SK-N-MC (cell line): Measurements from ENCODE around the gene TPSAB1.

ENCODE experiments used
- EZH2 ChIP-seq: fragments of 200-600 bp; sonication (generic); IDR thresholded peaks from one replicate; pipeline ENCODE4 v1.6.1; 2017; ENCODE audit warnings: antibody characterized with exemption
- FOXP2 ChIP-seq: optimal IDR thresholded peaks from 2 replicates; pipeline ENCODE3; 2011; ENCODE audit warnings: mild to moderate bottlenecking, moderate library complexity; ENCODE audit not compliant: insufficient read depth; ENCODE audit errors: extremely low read length, control extremely low read depth
- POLR2AphosphoS5 ChIP-seq: IDR thresholded peaks from 2 replicates; pipeline ENCODE4 v1.6.1; 2012; ENCODE audit warnings: mild to moderate bottlenecking, low read depth, low read length, borderline replicate concordance

GRCh38 chr16:1206326-1206725, 34.2 kb upstream of the TPSAB1 start:
- no peak for TF ChIP-seq EZH2
- TF ChIP-seq POLR2AphosphoS5: no peak
- TF ChIP-seq FOXP2: no peak
